ENCODE data around the gene KDM4C. TPM values are rescaled to one million over a fixed set of nuclear protein-coding genes. Genes with fewer than 3 reads are reported as not detected.

Gene KDM4C
- total and polyA plus RNA-seq, 2 donors (not counting 1 experiment from before 2014, with no cell fraction given): 49.7 to 141 TPM

DNA sequence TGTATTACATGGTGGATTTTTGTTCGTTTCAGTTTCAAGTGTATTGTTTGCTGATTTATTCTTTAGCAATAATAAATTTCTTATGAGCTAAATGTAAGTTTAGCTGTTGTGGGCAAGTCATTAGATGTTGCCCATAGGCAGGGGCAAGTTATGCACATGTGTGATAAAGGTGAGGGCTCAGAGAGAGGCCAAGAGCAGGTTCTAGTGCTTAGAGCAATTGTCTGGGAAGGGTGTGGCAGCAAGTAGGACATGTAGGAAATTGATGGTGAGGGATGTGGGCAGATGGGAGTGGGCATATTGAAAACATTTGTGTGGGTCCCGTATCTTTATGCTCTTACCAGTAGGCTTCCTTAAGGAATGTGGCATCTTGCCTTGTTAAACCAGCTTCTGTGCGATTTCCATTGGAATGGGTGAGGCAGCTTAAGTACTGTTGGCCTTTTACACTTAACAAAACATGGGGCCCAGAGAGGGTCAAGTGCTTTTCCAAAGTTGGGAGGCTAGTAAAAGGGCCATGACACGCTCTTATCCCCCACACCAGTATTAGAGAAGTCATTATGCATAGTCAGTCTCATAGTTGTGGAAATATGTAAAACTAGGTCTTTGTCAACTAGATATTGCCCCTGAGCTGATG is 60.6 kb downstream of the KDM4C start:
- Mint-ChIP-seq H3K4me3 (no peak overlapping the region), H3K27me3 (no peaks in the 10 kb centered on the region), H3K9me3 (ENCODE audit: insufficient read depth) (no peaks in the 10 kb centered on the region), H3K4me1 (peaks cover 41% of the 10 kb centered on the region), H3K27ac (no peak overlapping the region)
- no peak for ATAC-seq (ENCODE audit: low read depth)
- H3K4me2 ChIP-seq (replicated peaks; ENCODE audit: low read depth, low read length, poor library complexity, severe bottlenecking): no peak overlapping the region
- H3K9me3 ChIP-seq (ENCODE audit: control extremely low read depth in 1 of 3, control insufficient read depth in 2 of 3, insufficient read depth in 1 of 3, low read length in 2 of 3): no peaks in the 10 kb centered on the region
- POLR2A ChIA-PET: no interaction called here
- H2AFZ ChIP-seq (ENCODE audit: insufficient read depth, low read depth, low read length, poor library complexity, severe bottlenecking): no peak overlapping the region
- no peak overlapping the region for H3K4me3 ChIP-seq (ENCODE audit: control extremely low read depth in 1 of 5, extremely low read depth in 1 of 5, insufficient read depth in 1 of 5, low read depth in 2 of 5, low read length in 4 of 5)
- WGBS (ENCODE audit: insufficient coverage): 92% methylated on average over 1 of the region's 4 CpGs
- H3K9ac ChIP-seq (ENCODE audit: low read length): no peak overlapping the region
- intact Hi-C loops (cut with micrococcal nuclease): loop anchor here (5.0 kb wide), 1 partner anchor 51 kb away; no protein-coding TSS in a partner anchor
- no peak overlapping the region for H3K27ac ChIP-seq (ENCODE audit: low read length in 2 of 2)
- H4K20me1 ChIP-seq (ENCODE audit: control insufficient read depth, insufficient read depth, low read length, poor library complexity, severe bottlenecking): peaks cover 18% of the 10 kb centered on the region
- H3K79me2 ChIP-seq (ENCODE audit: control insufficient read depth, insufficient read depth, low read length): peaks cover 48% of the 10 kb centered on the region
- no peak for DNase-seq
- CTCF ChIA-PET: interaction anchor here (0.8 kb wide), 1 partner anchor 9 kb away, joined by 3 read pairs; no protein-coding TSS in a partner anchor
- H3K27me3 ChIP-seq (replicated peaks in 1 of 4; ENCODE audit: control extremely low read depth in 1 of 4, control insufficient read depth in 3 of 4, insufficient read depth in 4 of 4, low read length in 3 of 4): no peaks in the 10 kb centered on the region
- H3K36me3 ChIP-seq (replicated peaks in 1 of 2; ENCODE audit: control extremely low read depth in 1 of 2, control insufficient read depth in 1 of 2, extremely low read depth in 1 of 2, insufficient read depth in 2 of 2, low read length in 1 of 2): peaks cover 11 to 17% of the 10 kb centered on the region in 2 experiments
- TF ChIP-seq EZH2 (IDR thresholded peaks at IDR 0.05; ENCODE audit: borderline replicate concordance, insufficient read depth, low read depth, low read length, poor library complexity, severe bottlenecking): no peak
- no peak for TF ChIP-seq CTCF (IDR thresholded peaks at IDR 0.05)
- peaks cover 0 to 11% of the 10 kb centered on the region in 2 donors for H3K4me1 ChIP-seq (ENCODE audit: control insufficient read depth in 2 of 2, insufficient read depth in 2 of 2, low read length in 2 of 2)

- no CpG with 5 or more reads among the region's 2 CpGs for WGBS (ENCODE audit: insufficient coverage)
- H3K4me1 Mint-ChIP-seq: peaks cover 41% of the 10 kb centered on the region
Observed at GRCh38 chr9:6819112-6819511, 61.3 kb downstream of the KDM4C start.

More at GRCh38 chr9:6819112-6819511, 61.3 kb downstream of the KDM4C start:
- no peak overlapping the region for H3K4me3 ChIP-seq (ENCODE audit: control extremely low read depth in 1 of 5, extremely low read depth in 1 of 5, insufficient read depth in 1 of 5, low read depth in 2 of 5, low read length in 4 of 5)
- peaks cover 55% of the 10 kb centered on the region for H3K79me2 ChIP-seq (ENCODE audit: control insufficient read depth, insufficient read depth, low read length)
- DNase-seq (no peak), ATAC-seq (ENCODE audit: low read depth) (no peak)
- H4K20me1 ChIP-seq (ENCODE audit: control insufficient read depth, insufficient read depth, low read length, poor library complexity, severe bottlenecking): peaks cover 25% of the 10 kb centered on the region
- peaks cover 0 to 11% of the 10 kb centered on the region in 2 donors for H3K4me1 ChIP-seq (ENCODE audit: control insufficient read depth in 2 of 2, insufficient read depth in 2 of 2, low read length in 2 of 2)
- no peak overlapping the region for H3K27ac Mint-ChIP-seq
- no peaks in the 10 kb centered on the region for H3K9me3 ChIP-seq (ENCODE audit: control extremely low read depth in 1 of 3, control insufficient read depth in 2 of 3, insufficient read depth in 1 of 3, low read length in 2 of 3)
- H3K27ac ChIP-seq (ENCODE audit: low read length in 2 of 2): no peak overlapping the region
- H3K27me3 Mint-ChIP-seq: no peaks in the 10 kb centered on the region
- POLR2A ChIA-PET: no interaction called here
- intact Hi-C loops (cut with micrococcal nuclease): loop anchor here (5.0 kb wide), 1 partner anchor 52 kb away; no protein-coding TSS in a partner anchor
- H3K4me3 Mint-ChIP-seq: no peak overlapping the region
- CTCF ChIA-PET: interaction anchor here (0.8 kb wide), 1 partner anchor 8 kb away, joined by 3 read pairs; no protein-coding TSS in a partner anchor
- H3K36me3 ChIP-seq (replicated peaks in 1 of 2; ENCODE audit: control extremely low read depth in 1 of 2, control insufficient read depth in 1 of 2, extremely low read depth in 1 of 2, insufficient read depth in 2 of 2, low read length in 1 of 2): peaks cover 11 to 24% of the 10 kb centered on the region in 2 experiments
- TF ChIP-seq CTCF (IDR thresholded peaks at IDR 0.05) (no peak), EZH2 (IDR thresholded peaks at IDR 0.05; ENCODE audit: borderline replicate concordance, insufficient read depth, low read depth, low read length, poor library complexity, severe bottlenecking) (no peak)
- no peaks in the 10 kb centered on the region for H3K27me3 ChIP-seq (replicated peaks in 1 of 4; ENCODE audit: control extremely low read depth in 1 of 4, control insufficient read depth in 3 of 4, insufficient read depth in 4 of 4, low read length in 3 of 4)
- no peak overlapping the region for H3K4me2 ChIP-seq (replicated peaks; ENCODE audit: low read depth, low read length, poor library complexity, severe bottlenecking)
- no peaks in the 10 kb centered on the region for H3K9me3 Mint-ChIP-seq (ENCODE audit: insufficient read depth)
- no peak overlapping the region for H3K9ac ChIP-seq (ENCODE audit: low read length)
- no peak overlapping the region for H2AFZ ChIP-seq (ENCODE audit: insufficient read depth, low read depth, low read length, poor library complexity, severe bottlenecking)
